HCT116 (cell line): ENCODE measurements around the gene FRMD3. TPM values are rescaled to one million over a fixed set of nuclear protein-coding genes. Genes with fewer than 3 reads are reported as not detected.

Experiments
- ATAC-seq: fragments of 200-7000 bp; cut with Tn5 transposase; 2 replicates; pipeline ENCODE4 v1.9.1; 2020; ENCODE audit warnings: mild to moderate bottlenecking, moderate library complexity
- BruUV-seq: library from RNA; stranded (reverse); fragments of 400-500 nt; replicated peaks from 2 replicates; lab custom pipeline; 2021; lab: Mats Ljungman, UMichigan
- CTCF ChIA-PET: fragments of 300-600 bp; sonication (Branson Sonifier 250); formaldehyde crosslinking; loops from one replicate; lab custom pipeline; 2021; ENCODE audit warnings: antibody characterized with exemption; lab: Charles Lee
- POLR2A ChIA-PET: fragments of 300-600, 350-600 bp; sonication (Branson Sonifier 250); formaldehyde crosslinking; loops from one replicate; lab custom pipeline; 2021; ENCODE audit warnings: antibody characterized with exemption; lab: Charles Lee
- RAD21 ChIA-PET, 2 experiments: fragments of 300-600 bp; sonication (Branson Sonifier 250); formaldehyde crosslinking; loops; one replicate each; lab custom pipeline; 2023; ENCODE audit warnings: low total read pairs in 2 of 2; ENCODE audit not compliant: uncharacterized antibody in 2 of 2, unreplicated experiment in 2 of 2, low non-redundant PET in 1 of 2; lab: Charles Lee
- DNase-seq: peaks from one replicate; pipeline ENCODE4 v3.0.0-alpha.2; 2010; ENCODE audit warnings: low read depth, low spot score
- H2AFZ ChIP-seq: fragments of 200-600 bp; shearing (Covaris generic), sonication (generic); 2 replicates; pipeline ENCODE4 v1.6.1; 2017; ENCODE audit warnings: low read depth, mixed run types, mixed read lengths, antibody characterized with exemption, low read length; ENCODE audit not compliant: poor library complexity, severe bottlenecking
- H3K27ac ChIP-seq: 2 replicates; pipeline ENCODE4 v1.5.1; 2012; ENCODE audit warnings: low read depth, low read length
- H3K27me3 ChIP-seq: fragments of 200-600 bp; sonication (generic); 2 replicates; pipeline ENCODE4 v1.6.1; 2016; ENCODE audit warnings: mixed run types, low read length, mixed read lengths; ENCODE audit not compliant: insufficient read depth
- H3K36me3 ChIP-seq, 2 experiments: fragments of 200-500 bp in 1 of 2; fragments of 200-600 bp in 1 of 2; sonication (Bioruptor generic) in 1 of 2; sonication (generic) in 1 of 2; 2 replicates each; pipeline versions ENCODE4 v1.5.1 to v1.6.1; 2014 to 2016; ENCODE audit warnings: low read length in 2 of 2, inconsistent platforms in 1 of 2, mixed read lengths in 1 of 2, mixed run types in 1 of 2; ENCODE audit not compliant: insufficient read depth in 2 of 2, control insufficient read depth in 1 of 2
- H3K4me1 ChIP-seq, 2 experiments: fragments of 200-600 bp in 1 of 2; sonication (generic) in 1 of 2; 2 replicates each; pipeline versions ENCODE4 v1.5.1 to v1.6.1; 2012 to 2017; ENCODE audit warnings: low read length in 2 of 2, inconsistent platforms in 1 of 2, mild to moderate bottlenecking in 1 of 2, mixed read lengths in 1 of 2, mixed run types in 1 of 2, moderate library complexity in 1 of 2; ENCODE audit not compliant: insufficient read depth in 2 of 2, control insufficient read depth in 1 of 2
- H3K4me2 ChIP-seq: fragments of 200-600 bp; sonication (generic); 2 replicates; pipeline ENCODE4 v1.6.1; 2017; ENCODE audit warnings: mixed run types, low read length, mixed read lengths
- H3K4me3 ChIP-seq, 2 experiments: fragments of 200-600 bp in 1 of 2; sonication (generic) in 1 of 2; replicated peaks in 1 of 2; 2 replicates each; pipeline ENCODE4 v1.5.1; 2011 to 2016; ENCODE audit warnings: low read length in 2 of 2, control low read depth in 1 of 2, low read depth in 1 of 2, mild to moderate bottlenecking in 1 of 2, mixed read lengths in 1 of 2, mixed run types in 1 of 2
- H3K79me2 ChIP-seq: fragments of 200-600 bp; sonication (generic); 2 replicates; pipeline ENCODE4 v1.6.1; 2017; ENCODE audit warnings: mild to moderate bottlenecking, mixed run types, low read length, moderate library complexity, mixed read lengths; ENCODE audit not compliant: insufficient read depth
- H3K9ac ChIP-seq: fragments of 200-600 bp; sonication (generic); 2 replicates; pipeline ENCODE4 v1.6.1; 2016; ENCODE audit warnings: low read length, mixed read lengths
- H3K9me2 ChIP-seq: fragments of 200-600 bp; sonication (generic), shearing (Covaris generic); 2 replicates; pipeline ENCODE4 v1.6.1; 2017; ENCODE audit warnings: mixed run types, mild to moderate bottlenecking, moderate library complexity; ENCODE audit not compliant: insufficient read depth
- H3K9me3 ChIP-seq, 2 experiments: fragments of 200-500 bp in 1 of 2; fragments of 200-600 bp in 1 of 2; sonication (Bioruptor generic) in 1 of 2; sonication (generic) in 1 of 2; 2 replicates each; pipeline ENCODE4 v1.6.1; 2014 to 2017; ENCODE audit warnings: low read length in 2 of 2, mixed read lengths in 2 of 2, inconsistent platforms in 1 of 2, low read depth in 1 of 2, mild to moderate bottlenecking in 1 of 2, mixed run types in 1 of 2, moderate library complexity in 1 of 2; ENCODE audit not compliant: control insufficient read depth in 1 of 2, insufficient read depth in 1 of 2
- H4K20me1 ChIP-seq: fragments of 200-600 bp; sonication (generic), shearing (Covaris generic); 2 replicates; pipeline ENCODE4 v1.6.1; 2017; ENCODE audit warnings: mixed run types, mild to moderate bottlenecking, moderate library complexity; ENCODE audit not compliant: insufficient read depth
- CBX3 ChIP-seq: IDR thresholded peaks from 2 replicates; pipeline ENCODE4 v1.6.1; 2012; ENCODE audit warnings: low read depth
- CEBPB ChIP-seq: IDR thresholded peaks from 2 replicates; pipeline ENCODE4 v1.6.1; 2012; ENCODE audit warnings: low read depth
- ELF1 ChIP-seq: IDR thresholded peaks from 2 replicates; pipeline ENCODE4 v1.6.1; 2012; ENCODE audit warnings: low read depth, borderline replicate concordance
- EZH2 ChIP-seq: fragments of 200-600 bp; sonication (generic); IDR thresholded peaks from 2 replicates; pipeline ENCODE4 v1.6.1; 2017; ENCODE audit warnings: antibody characterized with exemption, mixed run types
- FOSL1 ChIP-seq: IDR thresholded peaks from 2 replicates; pipeline ENCODE4 v1.6.1; 2012; ENCODE audit warnings: low read depth
- RAD21 ChIP-seq: IDR thresholded peaks from 2 replicates; pipeline ENCODE4 v1.6.1; 2012; ENCODE audit warnings: low read depth, mild to moderate bottlenecking
- SP1 ChIP-seq: IDR thresholded peaks from 2 replicates; pipeline ENCODE4 v1.6.1; 2012; ENCODE audit warnings: low read depth
- YY1 ChIP-seq: IDR thresholded peaks from 2 replicates; pipeline ENCODE4 v1.6.1; 2011; ENCODE audit warnings: low read length, low read depth, moderate library complexity, mild to moderate bottlenecking; ENCODE audit not compliant: insufficient replicate concordance; ENCODE audit errors: extremely low read depth
- ZFX ChIP-seq: fragments of 450-650 bp; IDR thresholded peaks from 2 replicates; pipeline ENCODE4 v1.6.1; 2017
- intact Hi-C: fragments of 100-400 bp; cut with micrococcal nuclease; formaldehyde crosslinking; loops from 2 replicates; pipeline ENCODE4 v1.10.0; 2022
- total RNA-seq: library from RNA; stranded (reverse); gene quantifications from one replicate; pipeline ENCODE4 v1.2.1, GENCODE V29; 2021; ENCODE audit not compliant: unreplicated experiment
- TF ChIP-seq, protein P1 (sequence below), 3 experiments: fragments of 200-600 bp in 1 of 3; sonication (generic) in 1 of 3; IDR thresholded peaks in 2 of 3; conservative IDR thresholded peaks in 1 of 3; 2 replicates each; pipeline ENCODE4 v1.5.1; 2012 to 2017; ENCODE audit warnings: low read depth in 2 of 3, low read length in 2 of 3, antibody characterized with exemption in 1 of 3, borderline replicate concordance in 1 of 3, control low read depth in 1 of 3, mild to moderate bottlenecking in 1 of 3, mixed read lengths in 1 of 3, mixed run types in 1 of 3, moderate library complexity in 1 of 3; ENCODE audit not compliant: insufficient read depth in 1 of 3
- TF ChIP-seq, protein P2 (sequence below): IDR thresholded peaks from 2 replicates; pipeline ENCODE4 v1.6.1; 2012; ENCODE audit warnings: low read depth
- TF ChIP-seq, protein P3 (sequence below): IDR thresholded peaks from 2 replicates; pipeline ENCODE4 v1.6.1; 2012
- TF ChIP-seq, protein P4 (sequence below): IDR thresholded peaks from 2 replicates; pipeline ENCODE4 v1.6.1; 2011; ENCODE audit warnings: mild to moderate bottlenecking, low read length, moderate library complexity; ENCODE audit not compliant: insufficient replicate concordance; ENCODE audit errors: extremely low read depth

FRMD3 gene
- total RNA-seq, 1 experiment from 2014 or later, result 0.89 TPM

DNA sequence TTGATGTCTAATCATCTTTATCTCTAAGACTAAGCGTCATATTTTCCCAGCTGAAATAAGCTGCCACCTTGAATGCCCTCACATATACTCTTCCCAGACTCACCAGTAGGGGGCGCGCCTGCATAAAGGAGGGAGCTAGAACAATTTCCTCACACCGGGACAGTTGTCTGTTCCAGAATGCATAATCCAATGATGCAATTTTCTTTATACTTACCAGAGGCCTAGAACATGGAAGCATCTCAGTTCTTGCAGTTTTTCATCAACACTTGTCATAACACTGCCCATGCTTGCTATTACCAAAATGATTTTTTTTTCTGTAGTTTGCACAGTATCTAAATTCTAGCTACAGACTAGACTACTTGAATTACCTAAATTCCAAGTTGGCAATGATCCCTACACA lies 203.9 kb downstream of the FRMD3 start:
- no peak overlapping the region for H3K4me3 ChIP-seq
- ATAC-seq (peak; percentile 89), DNase-seq (peak; percentile 42)
- H3K36me3 ChIP-seq, result no peaks in the 10 kb centered on the region
- no peak overlapping the region for H3K9ac ChIP-seq
- H3K9me2 ChIP-seq, result no peaks in the 10 kb centered on the region
- BruUV-seq, result no TSS peak
- no peak overlapping the region for H2AFZ ChIP-seq
- no peak overlapping the region for H3K27ac ChIP-seq
- H3K4me1 ChIP-seq, result peaks cover 4% of the 10 kb centered on the region in 2 experiments; a peak in 2 of 4 replicates
- H3K79me2 ChIP-seq, result no peaks in the 10 kb centered on the region
- H4K20me1 ChIP-seq, result no peaks in the 10 kb centered on the region
- intact Hi-C loops, result loop anchor here (1.0 to 10.0 kb wide), 5 partner anchors 210 to 580 kb away; partner anchors contain the start of gene IDNK
- ChIA-PET POLR2A (interaction anchor here (1.3 to 1.4 kb wide), 2 partner anchors 204 to 289 kb away, joined by 3 read pairs; partner anchors contain the start of genes FRMD3 and IDNK), CTCF (interaction anchor here (0.6 to 3.4 kb wide), 29 partner anchors 9 to 927 kb away, joined by 3 to 46 read pairs (median 5); partner anchors contain the start of genes FRMD3 and IDNK), RAD21 (interaction anchor here (0.8 to 1.6 kb wide), 7 partner anchors 98 to 263 kb away, joined by 3 to 7 read pairs (median 3); partner anchors contain the start of gene FRMD3 (in 1 of the 2))
- no peaks in the 10 kb centered on the region for H3K27me3 ChIP-seq
- no peaks in the 10 kb centered on the region for H3K9me3 ChIP-seq
- TF ChIP-seq, protein P1, sequence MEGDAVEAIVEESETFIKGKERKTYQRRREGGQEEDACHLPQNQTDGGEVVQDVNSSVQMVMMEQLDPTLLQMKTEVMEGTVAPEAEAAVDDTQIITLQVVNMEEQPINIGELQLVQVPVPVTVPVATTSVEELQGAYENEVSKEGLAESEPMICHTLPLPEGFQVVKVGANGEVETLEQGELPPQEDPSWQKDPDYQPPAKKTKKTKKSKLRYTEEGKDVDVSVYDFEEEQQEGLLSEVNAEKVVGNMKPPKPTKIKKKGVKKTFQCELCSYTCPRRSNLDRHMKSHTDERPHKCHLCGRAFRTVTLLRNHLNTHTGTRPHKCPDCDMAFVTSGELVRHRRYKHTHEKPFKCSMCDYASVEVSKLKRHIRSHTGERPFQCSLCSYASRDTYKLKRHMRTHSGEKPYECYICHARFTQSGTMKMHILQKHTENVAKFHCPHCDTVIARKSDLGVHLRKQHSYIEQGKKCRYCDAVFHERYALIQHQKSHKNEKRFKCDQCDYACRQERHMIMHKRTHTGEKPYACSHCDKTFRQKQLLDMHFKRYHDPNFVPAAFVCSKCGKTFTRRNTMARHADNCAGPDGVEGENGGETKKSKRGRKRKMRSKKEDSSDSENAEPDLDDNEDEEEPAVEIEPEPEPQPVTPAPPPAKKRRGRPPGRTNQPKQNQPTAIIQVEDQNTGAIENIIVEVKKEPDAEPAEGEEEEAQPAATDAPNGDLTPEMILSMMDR (IDR thresholded peaks at IDR 0.05 in 2 of 3, conservative IDR thresholded peaks at IDR 0.05 in 1 of 3; ENCODE audit: borderline replicate concordance in 1 of 3, insufficient read depth in 1 of 3, low read depth in 2 of 3, low read length in 2 of 3), result peak; percentile 81 to 99 (median 87); a peak in 5 of 6 replicates
- TF ChIP-seq, protein P2, sequence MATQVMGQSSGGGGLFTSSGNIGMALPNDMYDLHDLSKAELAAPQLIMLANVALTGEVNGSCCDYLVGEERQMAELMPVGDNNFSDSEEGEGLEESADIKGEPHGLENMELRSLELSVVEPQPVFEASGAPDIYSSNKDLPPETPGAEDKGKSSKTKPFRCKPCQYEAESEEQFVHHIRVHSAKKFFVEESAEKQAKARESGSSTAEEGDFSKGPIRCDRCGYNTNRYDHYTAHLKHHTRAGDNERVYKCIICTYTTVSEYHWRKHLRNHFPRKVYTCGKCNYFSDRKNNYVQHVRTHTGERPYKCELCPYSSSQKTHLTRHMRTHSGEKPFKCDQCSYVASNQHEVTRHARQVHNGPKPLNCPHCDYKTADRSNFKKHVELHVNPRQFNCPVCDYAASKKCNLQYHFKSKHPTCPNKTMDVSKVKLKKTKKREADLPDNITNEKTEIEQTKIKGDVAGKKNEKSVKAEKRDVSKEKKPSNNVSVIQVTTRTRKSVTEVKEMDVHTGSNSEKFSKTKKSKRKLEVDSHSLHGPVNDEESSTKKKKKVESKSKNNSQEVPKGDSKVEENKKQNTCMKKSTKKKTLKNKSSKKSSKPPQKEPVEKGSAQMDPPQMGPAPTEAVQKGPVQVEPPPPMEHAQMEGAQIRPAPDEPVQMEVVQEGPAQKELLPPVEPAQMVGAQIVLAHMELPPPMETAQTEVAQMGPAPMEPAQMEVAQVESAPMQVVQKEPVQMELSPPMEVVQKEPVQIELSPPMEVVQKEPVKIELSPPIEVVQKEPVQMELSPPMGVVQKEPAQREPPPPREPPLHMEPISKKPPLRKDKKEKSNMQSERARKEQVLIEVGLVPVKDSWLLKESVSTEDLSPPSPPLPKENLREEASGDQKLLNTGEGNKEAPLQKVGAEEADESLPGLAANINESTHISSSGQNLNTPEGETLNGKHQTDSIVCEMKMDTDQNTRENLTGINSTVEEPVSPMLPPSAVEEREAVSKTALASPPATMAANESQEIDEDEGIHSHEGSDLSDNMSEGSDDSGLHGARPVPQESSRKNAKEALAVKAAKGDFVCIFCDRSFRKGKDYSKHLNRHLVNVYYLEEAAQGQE, result no peak
- 0 out of 2 replicates have a peak, but pooled peaks have one; percentile 16 for TF ChIP-seq FOSL1
- TF ChIP-seq YY1, result no peak
- no peak for TF ChIP-seq EZH2
- TF ChIP-seq CEBPB, result peak; percentile 65
- no peak for TF ChIP-seq CBX3
- no peak for TF ChIP-seq SP1
- peak; percentile 90 for TF ChIP-seq RAD21
- TF ChIP-seq, protein P3, sequence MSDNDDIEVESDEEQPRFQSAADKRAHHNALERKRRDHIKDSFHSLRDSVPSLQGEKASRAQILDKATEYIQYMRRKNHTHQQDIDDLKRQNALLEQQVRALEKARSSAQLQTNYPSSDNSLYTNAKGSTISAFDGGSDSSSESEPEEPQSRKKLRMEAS, result 0 out of 2 replicates have a peak, but pooled peaks have one; percentile 2
- no peak for TF ChIP-seq ZFX
- no peak for TF ChIP-seq ELF1
- TF ChIP-seq, protein P4, sequence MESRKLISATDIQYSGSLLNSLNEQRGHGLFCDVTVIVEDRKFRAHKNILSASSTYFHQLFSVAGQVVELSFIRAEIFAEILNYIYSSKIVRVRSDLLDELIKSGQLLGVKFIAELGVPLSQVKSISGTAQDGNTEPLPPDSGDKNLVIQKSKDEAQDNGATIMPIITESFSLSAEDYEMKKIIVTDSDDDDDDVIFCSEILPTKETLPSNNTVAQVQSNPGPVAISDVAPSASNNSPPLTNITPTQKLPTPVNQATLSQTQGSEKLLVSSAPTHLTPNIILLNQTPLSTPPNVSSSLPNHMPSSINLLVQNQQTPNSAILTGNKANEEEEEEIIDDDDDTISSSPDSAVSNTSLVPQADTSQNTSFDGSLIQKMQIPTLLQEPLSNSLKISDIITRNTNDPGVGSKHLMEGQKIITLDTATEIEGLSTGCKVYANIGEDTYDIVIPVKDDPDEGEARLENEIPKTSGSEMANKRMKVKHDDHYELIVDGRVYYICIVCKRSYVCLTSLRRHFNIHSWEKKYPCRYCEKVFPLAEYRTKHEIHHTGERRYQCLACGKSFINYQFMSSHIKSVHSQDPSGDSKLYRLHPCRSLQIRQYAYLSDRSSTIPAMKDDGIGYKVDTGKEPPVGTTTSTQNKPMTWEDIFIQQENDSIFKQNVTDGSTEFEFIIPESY, result no peak
- no peak overlapping the region for H3K4me2 ChIP-seq
